ENCODE measurements around the gene PIWIL4.
"Not testable (repeated sequence)": the region's sequence is repeated elsewhere in the genome, so short reads cannot be mapped to it uniquely, and the experiment has no call there.

Gene PIWIL4

GRCh38 chr11:94586978-94587377 is 19.8 kb downstream of the PIWIL4 start:
- no peak for DNase-seq

- DNase-seq: no peak
Observed at GRCh38 chr11:94588366-94588942, 21.3 kb downstream of the PIWIL4 start.

- no peak for DNase-seq
Observed at GRCh38 chr11:94590352-94591041, 23.3 kb downstream of the PIWIL4 start.

- no peak for DNase-seq
Observed at GRCh38 chr11:94593030-94593429, 25.9 kb downstream of the PIWIL4 start.

DNA sequence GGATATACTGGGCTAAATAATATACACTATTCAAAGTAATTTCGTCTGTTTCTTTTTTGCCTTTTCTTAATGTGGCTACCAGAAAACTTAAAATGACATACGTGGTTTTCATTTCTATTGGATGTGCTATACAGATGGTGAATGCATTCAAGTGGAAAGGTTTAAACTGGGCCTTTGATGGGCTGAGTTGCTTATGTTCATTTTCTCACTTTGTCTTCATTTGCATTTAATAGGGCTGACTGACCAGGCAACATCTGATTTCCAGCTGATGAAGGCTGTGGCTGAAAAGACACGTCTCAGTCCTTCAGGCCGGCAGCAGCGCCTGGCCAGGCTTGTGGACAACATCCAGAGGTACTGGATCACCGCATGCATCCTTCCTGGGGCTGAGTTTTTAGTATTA is 27.9 kb downstream of the PIWIL4 start:
- no peak for DNase-seq

DNA sequence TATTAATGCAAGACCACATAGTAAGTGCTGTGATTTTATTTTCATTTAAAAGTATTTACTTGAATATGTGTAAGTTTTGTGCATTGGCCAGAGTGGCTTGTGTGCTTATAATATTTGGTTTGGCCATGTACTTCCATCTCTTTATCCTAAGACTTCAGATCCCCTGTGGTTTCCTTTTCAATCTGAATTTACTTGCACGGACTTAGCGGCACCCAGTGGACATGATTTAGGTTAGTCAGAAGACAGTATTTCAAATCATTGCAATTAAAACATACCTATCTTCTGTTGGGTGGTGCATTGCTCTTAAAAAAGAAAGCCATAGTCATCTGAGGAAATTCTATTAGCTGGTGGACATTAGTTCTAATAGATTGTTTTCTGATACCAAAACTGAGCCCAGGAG is 30.7 kb downstream of the PIWIL4 start:
- no peak for DNase-seq

GRCh38 chr11:94599510-94599909 is 32.3 kb downstream of the PIWIL4 start:
- DNase-seq: no peak

- DNase-seq: peak; percentile 3 to 15
Observed at GRCh38 chr11:94602430-94603372, 35.5 kb downstream of the PIWIL4 start.

GRCh38 chr11:94603587-94603986 is 36.4 kb downstream of the PIWIL4 start:
- DNase-seq: no peak

- DNase-seq: no peak
Observed at GRCh38 chr11:94604482-94604881, 37.3 kb downstream of the PIWIL4 start.

GRCh38 chr11:94613120-94613519 is 46.0 kb downstream of the PIWIL4 start:
- no peak for DNase-seq

- DNase-seq: peak; percentile 14 to 35
Observed at GRCh38 chr11:94623120-94623735, 56.1 kb downstream of the PIWIL4 start.

DNA sequence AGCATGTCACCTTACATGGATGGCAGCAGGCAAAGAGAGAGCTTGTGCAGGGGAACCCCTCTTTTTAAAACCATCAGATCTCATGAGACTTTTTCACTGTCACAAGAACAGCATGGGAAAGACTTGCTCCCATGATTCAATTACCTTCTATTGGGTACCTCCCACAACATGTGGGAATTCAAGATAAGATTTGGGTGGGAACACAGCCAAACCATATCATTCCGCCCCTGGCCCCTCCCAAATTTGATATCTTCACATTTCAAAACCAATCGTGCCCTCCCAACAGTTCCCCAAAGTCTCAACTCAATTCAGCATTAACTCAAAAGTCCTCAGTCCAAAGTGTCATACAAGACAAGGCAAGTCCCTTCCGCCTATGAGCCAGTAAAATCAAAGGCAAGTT is 58.3 kb downstream of the PIWIL4 start:
- not testable (repeated sequence) for DNase-seq

GRCh38 chr11:94627003-94627560 is 59.9 kb downstream of the PIWIL4 start:
- not testable (repeated sequence) for DNase-seq

DNA sequence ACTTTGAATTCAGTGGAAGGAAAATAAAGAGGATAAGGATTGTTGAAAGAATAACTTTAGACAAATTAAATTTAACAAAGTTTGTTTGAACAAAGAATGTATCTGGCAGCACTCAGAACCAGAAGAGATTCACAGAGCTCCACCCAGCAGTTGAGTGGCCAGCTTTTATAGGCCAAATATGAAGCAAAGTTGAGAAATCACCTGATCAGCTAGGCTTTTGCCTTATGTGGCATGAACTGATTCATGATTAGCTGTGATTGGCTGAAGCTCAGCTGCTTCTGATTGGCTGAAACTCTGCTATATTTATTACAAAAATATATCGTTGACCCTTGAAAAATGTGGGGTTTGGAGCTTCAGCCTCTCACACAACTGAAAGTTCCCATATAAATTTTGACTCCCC is 62.6 kb downstream of the PIWIL4 start:
- DNase-seq: no peak

DNA sequence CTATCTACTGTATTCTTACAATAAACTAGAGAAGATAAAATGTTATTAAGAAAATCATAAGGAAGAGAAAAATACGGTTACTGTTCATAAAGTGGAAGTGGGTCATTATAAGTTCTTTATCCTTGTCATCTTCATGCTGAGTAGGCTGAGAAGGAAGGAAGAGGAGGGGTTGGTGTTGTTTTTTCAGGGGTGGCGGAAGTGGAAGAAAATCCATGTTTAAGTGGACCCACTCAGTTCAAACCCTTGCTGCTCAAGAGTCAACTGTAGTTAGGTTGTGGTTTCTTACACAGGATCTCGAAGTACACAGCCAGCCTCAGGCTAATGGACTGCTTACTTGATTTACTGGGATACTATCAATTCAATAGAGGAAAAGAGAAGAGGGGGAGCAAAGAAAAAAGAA is 63.1 kb downstream of the PIWIL4 start:
- no peak for DNase-seq

- DNase-seq: no peak
Observed at GRCh38 chr11:94632356-94632755, 65.2 kb downstream of the PIWIL4 start.

DNA sequence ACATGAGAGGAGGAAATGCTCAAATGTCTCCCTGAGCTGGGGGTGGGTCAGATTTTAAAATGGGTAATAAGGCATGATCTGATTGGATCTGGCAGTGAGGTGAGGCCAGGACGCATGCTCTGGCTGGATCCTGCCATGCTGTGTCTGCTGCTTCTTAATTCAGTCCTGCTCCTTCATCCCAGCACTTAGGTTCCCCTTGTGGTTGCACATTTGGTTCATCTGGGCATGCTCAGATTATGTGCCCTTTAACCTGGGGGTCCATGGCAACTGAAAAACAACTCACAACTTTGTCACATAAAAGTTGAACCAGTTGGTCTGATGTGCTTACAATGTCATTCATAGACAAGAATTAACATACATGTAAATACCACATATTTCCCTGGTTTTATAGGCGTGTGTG is 67.9 kb downstream of the PIWIL4 start:
- DNase-seq: no peak

- no peak for DNase-seq
Observed at GRCh38 chr11:94636388-94636949, 69.3 kb downstream of the PIWIL4 start.

- DNase-seq: no peak
Observed at GRCh38 chr11:94638301-94638901, 71.2 kb downstream of the PIWIL4 start.

GRCh38 chr11:94638902-94639373 is 71.8 kb downstream of the PIWIL4 start:
- no peak for DNase-seq

Measured in stimulated activated CD4-positive, alpha-beta T cell treated with anti-CD3 and anti-CD28 coated beads, Interleukin-2, amount 100 ng/mL, for 48 hours (primary cell).